Epithelial cell of prostate (primary cell): ENCODE data around the gene IRAK2.
A peak's percentile ranks its signal among the peaks of the same experiment; 100 is the strongest.

Experiments
- DNase-seq: peaks from one replicate; pipeline ENCODE4 v3.0.0-alpha.2; 2011; ENCODE audit warnings: low read depth, low spot score
- H3K27ac ChIP-seq: fragments of 450-650 bp; 2 replicates; pipeline ENCODE4 v1.5.1; 2017; ENCODE audit warnings: mild to moderate bottlenecking

IRAK2 gene

GRCh38 chr3:10215578-10216368 lies 51.1 kb downstream of the IRAK2 start:
- H3K27ac ChIP-seq = no peak overlapping the region
- no peak for DNase-seq

GRCh38 chr3:10217359-10217758 lies 52.6 kb downstream of the IRAK2 start:
- H3K27ac ChIP-seq = no peak overlapping the region
- no peak for DNase-seq

- H3K27ac ChIP-seq = peak overlapping the region; percentile 71
These were observed 55.0 kb downstream of the IRAK2 start for GRCh38 chr3:10219737-10220136.

GRCh38 chr3:10223676-10224639 lies 59.2 kb downstream of the IRAK2 start:
- DNase-seq = no peak
- H3K27ac ChIP-seq = no peak overlapping the region

More at GRCh38 chr3:10219737-10220136, 55.0 kb downstream of the IRAK2 start:
- DNase-seq = no peak

- H3K27ac ChIP-seq = no peak overlapping the region
- no peak for DNase-seq
These were observed 60.3 kb downstream of the IRAK2 start for GRCh38 chr3:10224794-10225665.

- no peak overlapping the region for H3K27ac ChIP-seq
- DNase-seq = no peak
These were observed 61.6 kb downstream of the IRAK2 start for GRCh38 chr3:10226293-10226692.

GRCh38 chr3:10228248-10228950 lies 63.7 kb downstream of the IRAK2 start:
- no peak for DNase-seq

GRCh38 chr3:10229576-10229975 lies 64.9 kb downstream of the IRAK2 start:
- DNase-seq = no peak
- no peak overlapping the region for H3K27ac ChIP-seq

More at GRCh38 chr3:10228248-10228950, 63.7 kb downstream of the IRAK2 start:
- H3K27ac ChIP-seq = peak overlapping the region; percentile 18

- no peak overlapping the region for H3K27ac ChIP-seq
- DNase-seq = no peak
These were observed 67.4 kb downstream of the IRAK2 start for GRCh38 chr3:10232137-10232536.

- H3K27ac ChIP-seq = no peak overlapping the region
- DNase-seq = no peak
These were observed 69.3 kb downstream of the IRAK2 start for GRCh38 chr3:10233988-10234387.

GRCh38 chr3:10234526-10235230 lies 70.0 kb downstream of the IRAK2 start:
- DNase-seq = no peak
- H3K27ac ChIP-seq = no peak overlapping the region

- DNase-seq = no peak
These were observed 70.8 kb downstream of the IRAK2 start for GRCh38 chr3:10235551-10235950.

GRCh38 chr3:10238345-10239183 lies 73.8 kb downstream of the IRAK2 start:
- no peak overlapping the region for H3K27ac ChIP-seq
- DNase-seq = no peak

More at GRCh38 chr3:10235551-10235950, 70.8 kb downstream of the IRAK2 start:
- no peak overlapping the region for H3K27ac ChIP-seq

- DNase-seq = no peak
- H3K27ac ChIP-seq = no peak overlapping the region
These were observed 76.1 kb downstream of the IRAK2 start for GRCh38 chr3:10240799-10241198.

GRCh38 chr3:10242182-10243065 lies 77.7 kb downstream of the IRAK2 start:
- no peak overlapping the region for H3K27ac ChIP-seq

GRCh38 chr3:10244009-10244408 lies 79.3 kb downstream of the IRAK2 start:
- no peak overlapping the region for H3K27ac ChIP-seq
- DNase-seq = no peak

More at GRCh38 chr3:10242182-10243065, 77.7 kb downstream of the IRAK2 start:
- no peak for DNase-seq
